Esophagus muscularis mucosa (tissue), 3 donors: Measurements from ENCODE around the gene SPECC1.

Experiments
- CTCF ChIP-seq, 3 experiments: fragments of 200-600 bp in 2 of 3; fragments of 450-650 bp in 1 of 3; sonication (generic) in 2 of 3; IDR thresholded peaks; one replicate each; pipeline ENCODE4 v1.5.1; 2017 to 2019; ENCODE audit warnings: antibody characterized with exemption in 3 of 3, mild to moderate bottlenecking in 2 of 3, moderate library complexity in 1 of 3
- POLR2A ChIP-seq: fragments of 450-650 bp; IDR thresholded peaks from one replicate; pipeline ENCODE4 v1.6.1; 2017; ENCODE audit warnings: antibody characterized with exemption, moderate library complexity, mild to moderate bottlenecking, low read depth

- TF ChIP-seq POLR2A: no peak
- no peak for TF ChIP-seq CTCF (IDR thresholded peaks at IDR 0.05)
These were observed 1.8 kb downstream of the SPECC1 start for GRCh38 chr17:20010936-20011335.
